Measurements from ENCODE around the gene UPK1B.

Gene UPK1B

GRCh38 chr3:119245778-119246177 is 72.4 kb downstream of the UPK1B start:
- no peak for DNase-seq (ENCODE audit: low read depth in 1 of 2, low spot score in 1 of 2)

Measured in activated CD4-positive, alpha-beta T cell treated with anti-CD3 and anti-CD28 coated beads, Interleukin-2, amount 50 U/mL, for 24 hours (primary cell).